Measurements from ENCODE around the gene NELFE.
A peak's percentile ranks its signal among the peaks of the same experiment; 100 is the strongest.
"Not testable (repeated sequence)": the region's sequence is repeated elsewhere in the genome, so short reads cannot be mapped to it uniquely, and the experiment has no call there.

The NELFE gene

DNA sequence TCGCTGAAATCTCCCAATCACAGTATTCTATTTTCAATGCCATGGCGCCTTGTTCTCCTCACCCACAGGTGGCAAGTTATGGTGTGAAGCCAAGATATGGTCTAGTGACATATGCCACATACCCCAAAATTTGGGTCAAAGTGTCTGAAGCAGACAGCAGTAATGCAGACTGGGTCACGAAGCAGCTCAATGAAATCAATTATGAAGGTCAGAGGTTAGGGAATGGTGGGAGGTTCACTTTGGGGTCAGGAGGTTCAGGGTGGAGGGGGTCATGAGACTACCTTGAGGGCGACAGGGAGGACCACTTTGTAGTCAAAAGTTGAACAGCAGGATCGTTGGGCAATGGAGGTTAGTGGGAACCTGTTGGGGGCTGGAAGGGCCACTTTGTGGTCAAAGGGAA, 10.5 kb downstream of the NELFE start:
- no peak for DNase-seq

DNA sequence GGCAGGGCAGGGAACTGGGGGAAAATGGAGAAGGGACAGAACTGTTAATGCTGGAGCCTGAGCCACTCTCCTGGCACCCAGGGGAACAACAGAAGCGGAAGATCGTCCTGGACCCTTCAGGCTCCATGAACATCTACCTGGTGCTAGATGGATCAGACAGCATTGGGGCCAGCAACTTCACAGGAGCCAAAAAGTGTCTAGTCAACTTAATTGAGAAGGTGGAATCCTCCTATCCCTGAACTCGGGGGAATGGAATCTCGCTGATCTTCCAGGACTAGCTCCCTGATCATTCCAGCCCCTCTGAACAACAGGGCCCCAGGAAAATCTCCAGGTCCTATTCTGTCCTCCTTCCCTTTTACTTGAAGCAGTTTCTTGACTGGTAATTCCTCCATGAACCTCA, 10.9 kb downstream of the NELFE start:
- DNase-seq, result no peak

DNA sequence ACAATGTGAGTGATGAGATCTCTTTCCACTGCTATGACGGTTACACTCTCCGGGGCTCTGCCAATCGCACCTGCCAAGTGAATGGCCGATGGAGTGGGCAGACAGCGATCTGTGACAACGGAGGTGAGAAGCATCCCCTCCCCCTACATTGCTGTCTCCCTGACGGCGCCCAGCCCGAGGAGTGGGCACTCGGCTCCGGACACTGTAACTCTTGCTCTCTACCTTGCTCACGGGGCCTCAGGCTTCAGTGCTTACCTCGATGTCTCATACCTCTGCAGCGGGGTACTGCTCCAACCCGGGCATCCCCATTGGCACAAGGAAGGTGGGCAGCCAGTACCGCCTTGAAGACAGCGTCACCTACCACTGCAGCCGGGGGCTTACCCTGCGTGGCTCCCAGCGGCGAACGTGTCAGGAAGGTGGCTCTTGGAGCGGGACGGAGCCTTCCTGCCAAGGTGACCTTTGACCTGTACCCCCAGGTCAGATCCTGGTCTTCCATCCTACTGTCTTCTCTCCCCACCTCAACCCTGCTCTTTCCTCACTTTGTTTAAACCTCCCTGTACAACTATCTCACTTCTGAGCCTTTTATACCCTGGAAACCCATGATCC, 11.6 kb downstream of the NELFE start:
- DNase-seq, result no peak

GRCh38 chr6:31946370-31946885, 12.3 kb downstream of the NELFE start:
- no peak for DNase-seq

DNA sequence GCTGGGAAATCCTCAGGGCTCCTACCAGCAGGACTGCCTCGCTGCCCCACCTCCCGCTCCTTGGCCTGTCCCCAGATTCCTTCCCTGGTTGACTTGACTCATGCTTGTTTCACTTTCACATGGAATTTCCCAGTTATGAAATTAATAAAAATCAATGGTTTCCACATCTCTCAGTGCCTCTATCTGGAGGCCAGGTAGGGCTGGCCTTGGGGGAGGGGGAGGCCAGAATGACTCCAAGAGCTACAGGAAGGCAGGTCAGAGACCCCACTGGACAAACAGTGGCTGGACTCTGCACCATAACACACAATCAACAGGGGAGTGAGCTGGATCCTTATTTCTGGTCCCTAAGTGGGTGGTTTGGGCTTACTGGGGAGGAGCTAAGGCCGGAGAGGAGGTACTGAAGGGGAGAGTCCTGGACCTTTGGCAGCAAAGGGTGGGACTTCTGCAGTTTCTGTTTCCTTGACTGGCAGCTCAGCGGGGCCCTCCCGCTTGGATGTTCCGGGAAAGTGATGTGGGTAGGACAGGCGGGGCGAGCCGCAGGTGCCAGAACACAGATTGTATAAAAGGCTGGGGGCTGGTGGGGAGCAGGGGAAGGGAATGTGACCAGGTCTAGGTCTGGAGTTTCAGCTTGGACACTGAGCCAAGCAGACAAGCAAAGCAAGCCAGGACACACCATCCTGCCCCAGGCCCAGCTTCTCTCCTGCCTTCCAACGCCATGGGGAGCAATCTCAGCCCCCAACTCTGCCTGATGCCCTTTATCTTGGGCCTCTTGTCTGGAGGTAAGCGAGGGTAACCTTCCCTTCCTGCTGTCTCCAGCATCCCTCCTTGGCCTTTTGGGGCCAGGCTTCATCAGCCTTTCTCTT, 13.0 kb downstream of the NELFE start, which contains the start of gene CFB:
Gene CFB, plus strand, starts transcription at position 589 of the 863 bp plus-strand sequence. Its CDS starts 127 bp downstream, at position 716.
- no peak for DNase-seq

DNA sequence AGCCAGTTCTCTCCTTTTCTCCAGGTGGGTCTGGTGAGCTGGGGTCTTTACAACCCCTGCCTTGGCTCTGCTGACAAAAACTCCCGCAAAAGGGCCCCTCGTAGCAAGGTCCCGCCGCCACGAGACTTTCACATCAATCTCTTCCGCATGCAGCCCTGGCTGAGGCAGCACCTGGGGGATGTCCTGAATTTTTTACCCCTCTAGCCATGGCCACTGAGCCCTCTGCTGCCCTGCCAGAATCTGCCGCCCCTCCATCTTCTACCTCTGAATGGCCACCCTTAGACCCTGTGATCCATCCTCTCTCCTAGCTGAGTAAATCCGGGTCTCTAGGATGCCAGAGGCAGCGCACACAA, 13.6 kb downstream of the NELFE start:
- DNase-seq, result no peak

DNA sequence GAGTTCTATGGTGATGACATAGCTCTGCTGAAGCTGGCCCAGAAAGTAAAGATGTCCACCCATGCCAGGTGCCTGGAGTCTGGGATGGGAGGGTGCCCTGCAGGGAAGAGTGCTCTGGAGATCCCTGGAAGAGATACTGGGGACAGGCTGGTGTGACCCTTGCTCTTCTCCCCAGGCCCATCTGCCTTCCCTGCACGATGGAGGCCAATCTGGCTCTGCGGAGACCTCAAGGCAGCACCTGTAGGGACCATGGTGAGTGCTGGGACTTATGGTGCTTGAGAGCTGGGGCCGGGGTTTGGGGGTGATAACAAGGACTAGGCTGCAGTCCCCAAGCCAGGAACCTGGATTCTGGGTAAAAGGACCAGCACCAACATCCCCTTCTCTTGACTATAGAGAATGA, 15.0 kb downstream of the NELFE start:
- DNase-seq, result no peak

GRCh38 chr6:31940256-31940664, 18.5 kb downstream of the NELFE start:
- no peak for DNase-seq

GRCh38 chr6:31935823-31936222, 22.9 kb downstream of the NELFE start:
- no peak for DNase-seq

DNA sequence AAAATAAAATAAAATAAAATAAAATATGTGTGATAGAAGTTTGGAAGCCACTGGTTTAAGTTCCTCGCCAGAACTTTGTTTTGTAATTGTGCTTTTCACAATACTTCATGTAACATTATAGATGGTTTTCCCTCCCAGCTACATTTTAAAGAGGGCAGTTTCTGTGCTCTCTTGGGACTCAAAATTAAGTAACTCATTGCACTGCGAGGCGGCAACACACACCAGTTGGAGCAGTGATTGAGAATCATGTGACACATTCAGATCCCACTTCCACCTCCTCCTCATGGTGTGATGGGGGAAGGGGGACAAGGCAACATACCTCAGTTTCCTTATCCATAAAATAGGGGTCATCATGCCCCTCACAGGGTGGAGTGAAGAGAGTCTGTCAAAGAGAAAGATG, 23.8 kb downstream of the NELFE start:
- DNase-seq, result no peak

- no peak for DNase-seq
Measured at GRCh38 chr6:31933537-31933936, 25.2 kb downstream of the NELFE start.

- DNase-seq, result not testable (repeated sequence)
Measured at GRCh38 chr6:31932137-31932536, 26.6 kb downstream of the NELFE start.

DNA sequence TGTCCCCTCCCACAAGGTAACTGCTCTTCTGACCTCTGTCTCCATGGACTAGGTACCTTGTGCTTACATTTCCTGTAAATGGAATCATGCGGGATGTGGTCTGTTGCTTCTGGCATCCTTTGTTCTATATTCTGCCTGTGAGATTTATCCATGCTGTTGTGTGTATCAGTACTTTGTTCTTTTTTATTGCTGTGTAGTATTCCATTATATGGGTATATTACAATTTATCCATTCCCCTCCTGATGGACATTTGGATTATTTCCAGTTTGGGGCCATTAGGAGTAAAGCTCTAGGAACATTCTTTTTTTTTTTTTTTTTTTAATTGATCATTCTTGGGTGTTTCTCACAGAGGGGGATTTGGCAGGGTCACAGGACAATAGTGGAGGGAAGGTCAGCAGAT, 27.8 kb downstream of the NELFE start:
- DNase-seq, result no peak

DNA sequence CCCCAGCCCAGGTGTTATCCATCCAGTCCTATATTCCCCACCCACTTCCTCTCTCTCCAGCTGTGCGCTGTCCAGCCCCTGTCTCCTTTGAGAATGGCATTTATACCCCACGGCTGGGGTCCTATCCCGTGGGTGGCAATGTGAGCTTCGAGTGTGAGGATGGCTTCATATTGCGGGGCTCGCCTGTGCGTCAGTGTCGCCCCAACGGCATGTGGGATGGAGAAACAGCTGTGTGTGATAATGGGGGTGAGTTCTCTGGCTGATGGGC, 30.2 kb downstream of the NELFE start:
- no peak for DNase-seq

- no peak for DNase-seq
Measured at GRCh38 chr6:31927863-31928671, 30.7 kb downstream of the NELFE start.

GRCh38 chr6:31927242-31927862, 31.4 kb downstream of the NELFE start, which contains the start of gene C2:
C2 (plus strand) TSS chr6:31927717; CDS start chr6:31927753, 36 bp downstream.
- no peak for DNase-seq

GRCh38 chr6:31922942-31923341, 35.8 kb downstream of the NELFE start:
- peak in 1 of 2 experiments; percentile 5 for DNase-seq

DNA sequence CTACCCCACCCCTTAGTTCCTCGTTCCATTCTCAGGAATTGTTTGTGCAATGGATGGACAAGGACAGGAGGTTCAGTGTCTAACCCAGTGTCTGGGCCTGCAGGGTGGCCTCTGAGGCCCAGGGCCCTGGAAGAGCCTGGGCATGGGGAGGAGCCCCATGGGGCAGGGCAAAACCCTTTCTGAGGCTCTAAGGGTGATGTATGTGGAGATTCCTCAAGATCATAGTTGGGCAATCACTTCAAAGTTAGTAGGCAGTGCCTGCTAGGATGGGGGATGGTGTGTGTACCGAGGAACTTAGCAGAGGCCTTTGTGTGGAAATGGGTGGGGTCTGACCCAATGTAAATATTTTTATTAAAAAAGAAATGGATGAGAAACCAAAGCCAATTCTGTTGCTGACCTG, 38.0 kb downstream of the NELFE start:
- no peak for DNase-seq

GRCh38 chr6:31919624-31920303, 39.0 kb downstream of the NELFE start:
- DNase-seq, result no peak

DNA sequence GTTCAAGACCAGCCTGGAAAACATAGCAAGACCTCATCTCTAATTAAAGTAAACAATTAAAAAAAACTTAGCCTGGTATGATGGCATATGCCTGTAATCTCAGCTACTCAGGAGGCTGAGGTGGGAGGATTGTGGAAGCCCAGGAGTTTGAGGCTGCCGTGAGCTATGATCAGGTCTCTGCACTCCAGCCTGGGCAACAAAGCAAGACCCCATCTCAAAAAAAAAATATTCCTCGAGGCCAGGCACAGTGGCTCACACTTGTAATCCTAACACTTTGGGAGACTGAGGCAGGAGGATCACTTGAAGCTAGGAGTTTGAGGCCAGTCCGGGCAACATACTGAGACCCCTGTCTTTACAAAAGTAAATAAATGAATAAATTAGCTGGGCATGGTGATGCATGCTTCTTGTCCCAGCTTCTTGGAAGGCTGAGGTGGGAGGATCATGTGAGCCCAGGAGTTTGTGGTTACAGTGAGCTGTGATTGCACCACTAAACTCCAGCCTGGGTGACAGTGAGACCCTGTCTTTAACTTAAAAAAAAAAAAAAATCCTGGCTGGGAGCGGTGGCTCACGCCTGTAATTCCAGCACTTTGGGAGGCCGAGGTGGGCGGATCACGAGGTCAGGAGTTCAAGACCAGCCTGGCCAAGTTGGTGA, 40.6 kb downstream of the NELFE start:
- no peak for DNase-seq

DNA sequence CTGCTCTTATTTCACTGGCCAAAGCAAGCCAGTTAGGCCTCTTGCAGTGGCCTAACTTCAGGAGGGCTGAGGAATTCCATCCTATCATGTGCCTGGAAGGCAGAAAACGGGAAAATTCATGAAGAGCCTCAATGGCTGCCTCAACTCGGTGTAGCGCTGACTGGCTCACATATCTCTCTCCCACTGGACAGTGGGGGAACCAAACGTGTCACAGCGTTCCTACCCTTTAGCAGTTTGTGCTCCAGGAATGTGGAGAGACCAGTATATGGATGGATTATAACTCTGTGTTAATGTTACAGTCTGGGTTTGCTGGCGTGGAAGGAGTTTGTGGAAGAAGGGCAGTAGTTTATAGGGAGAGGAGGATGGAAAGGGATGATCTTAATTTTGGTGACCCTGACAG, 43.0 kb downstream of the NELFE start:
- no peak for DNase-seq

GRCh38 chr6:31915351-31915750, 43.4 kb downstream of the NELFE start:
- no peak for DNase-seq
